GM18526 (cell line): Measurements from ENCODE around the gene GPR151.

Source experiments
- POLR2A ChIP-seq: IDR thresholded peaks from 3 replicates; pipeline ENCODE4 v1.6.1; 2011; ENCODE audit not compliant: insufficient read length; ENCODE audit errors: extremely low read depth

Gene GPR151

DNA sequence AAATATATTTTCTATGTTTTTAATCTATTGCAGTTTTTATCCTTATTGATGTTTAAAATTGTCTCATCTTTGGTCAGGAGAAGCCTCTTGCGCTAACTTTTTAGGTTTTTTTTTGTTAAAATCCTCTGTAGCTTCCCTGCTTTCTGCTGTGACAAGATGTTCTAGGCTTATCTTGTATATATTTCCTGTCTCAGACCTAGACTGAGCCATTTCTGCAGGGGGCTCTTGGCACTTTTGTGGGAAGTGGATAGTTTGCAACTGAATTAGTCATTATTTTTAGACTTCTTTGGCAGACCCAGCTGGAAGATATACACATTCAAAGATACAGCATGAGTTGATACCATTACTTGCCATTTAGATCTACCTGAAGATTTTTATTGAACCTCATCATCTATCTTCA lies 40.1 kb downstream of the GPR151 start:
- TF ChIP-seq POLR2A, result no peak

DNA sequence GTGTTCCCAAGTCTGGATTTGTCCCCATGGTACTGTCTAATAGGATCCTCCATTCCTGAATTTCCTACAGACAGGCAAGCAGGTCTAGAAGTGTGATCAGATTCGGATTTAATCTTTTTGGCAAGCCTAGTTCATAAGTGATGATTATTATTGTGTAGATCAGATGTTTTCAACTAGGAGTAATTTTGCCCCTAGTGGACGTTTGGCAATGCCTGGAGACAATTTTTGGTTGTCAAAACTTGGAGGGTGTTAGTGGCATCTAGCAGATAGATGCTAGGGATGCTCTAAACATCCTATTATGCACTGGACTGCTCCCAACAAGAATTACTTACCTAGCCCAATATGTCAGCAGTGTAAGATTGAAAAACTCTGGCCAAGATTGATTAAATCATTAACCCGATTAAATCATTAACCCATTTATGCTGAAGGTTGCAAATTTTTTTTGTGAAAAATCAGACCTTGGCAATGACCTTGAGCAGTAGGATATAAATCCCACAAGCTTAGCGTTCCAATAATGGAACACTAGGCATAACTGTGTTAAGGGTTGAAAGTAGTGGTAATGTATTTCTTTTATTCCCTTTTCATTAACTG lies 40.7 kb downstream of the GPR151 start:
- no peak for TF ChIP-seq POLR2A

- no peak for TF ChIP-seq POLR2A
Observed at GRCh38 chr5:146474065-146474464, 41.9 kb downstream of the GPR151 start.

GRCh38 chr5:146467760-146468159 lies 48.2 kb downstream of the GPR151 start:
- no peak for TF ChIP-seq POLR2A

GRCh38 chr5:146466521-146467349 lies 49.3 kb downstream of the GPR151 start:
- TF ChIP-seq POLR2A, result no peak

GRCh38 chr5:146463446-146463845 lies 52.5 kb downstream of the GPR151 start:
- no peak for TF ChIP-seq POLR2A
